ENCODE data around the gene ATP6V0A1.

GRCh38 chr17:42562388-42563142 is 103.9 kb downstream of the ATP6V0A1 start:
- TF ChIP-seq CTCF (IDR thresholded peaks at IDR 0.05) (no peak), EZH2phosphoT487 (IDR thresholded peaks at IDR 0.05) (no peak)

All from neural progenitor cell (in vitro differentiated cells).